HFFc6 (cell line): Measurements from ENCODE around the gene METTL8. TPM values are rescaled to one million over a fixed set of nuclear protein-coding genes. Genes with fewer than 3 reads are reported as not detected.
A peak's percentile ranks its signal among the peaks of the same experiment; 100 is the strongest.

ENCODE experiments used
- DNase-seq: peaks from one replicate; pipeline ENCODE4 v3.0.0-alpha.2; 2018
- H3K27ac Mint-ChIP-seq: 2 replicates; pipeline ENCODE4 v1.8.0; 2020; ENCODE audit warnings: mild to moderate bottlenecking, mixed read lengths
- H3K27me3 Mint-ChIP-seq: 2 replicates; pipeline ENCODE4 v1.8.0; 2021; ENCODE audit warnings: mild to moderate bottlenecking, moderate library complexity, mixed read lengths; ENCODE audit not compliant: insufficient read depth
- H3K36me3 Mint-ChIP-seq: 2 replicates; pipeline ENCODE4 v1.8.0; 2021; ENCODE audit warnings: low read depth, mixed read lengths
- H3K4me1 Mint-ChIP-seq: 2 replicates; pipeline ENCODE4 v1.8.0; 2020; ENCODE audit warnings: low read depth, mixed read lengths
- H3K4me3 Mint-ChIP-seq: 2 replicates; pipeline ENCODE4 v1.8.0; 2020; ENCODE audit warnings: mild to moderate bottlenecking, moderate library complexity, mixed read lengths
- H3K9me3 Mint-ChIP-seq: 2 replicates; pipeline ENCODE4 v1.8.0; 2020; ENCODE audit warnings: mild to moderate bottlenecking, mixed read lengths
- total RNA-seq, 6 experiments: library from RNA; stranded (reverse); fragmentation: NEBNext Ultra II Directional; extraction: Animal tissue kit (Norgen Biotek cat#: 25700); gene quantifications; 2 replicates in 1 of 6; 3 replicates in 5 of 6; pipeline ENCODE4 v1.2.3, GENCODE V29; 2021
- TF ChIP-seq, protein P1 (sequence below): fragments of 200-600 bp; sonication (generic); IDR thresholded peaks from 2 replicates; pipeline ENCODE4 v1.5.0; 2021; ENCODE audit warnings: antibody characterized with exemption, mild to moderate bottlenecking

METTL8 gene
- total RNA-seq, 6 experiments from 2014 or later = 17.7 to 26.2 (median 22.3) TPM

- H3K9me3 Mint-ChIP-seq = peaks cover 7% of the 10 kb centered on the region
- no peak for DNase-seq
- H3K4me3 Mint-ChIP-seq = no peak overlapping the region
- no peaks in the 10 kb centered on the region for H3K27me3 Mint-ChIP-seq
- peaks cover 7% of the 10 kb centered on the region for H3K4me1 Mint-ChIP-seq
- TF ChIP-seq, protein P1, sequence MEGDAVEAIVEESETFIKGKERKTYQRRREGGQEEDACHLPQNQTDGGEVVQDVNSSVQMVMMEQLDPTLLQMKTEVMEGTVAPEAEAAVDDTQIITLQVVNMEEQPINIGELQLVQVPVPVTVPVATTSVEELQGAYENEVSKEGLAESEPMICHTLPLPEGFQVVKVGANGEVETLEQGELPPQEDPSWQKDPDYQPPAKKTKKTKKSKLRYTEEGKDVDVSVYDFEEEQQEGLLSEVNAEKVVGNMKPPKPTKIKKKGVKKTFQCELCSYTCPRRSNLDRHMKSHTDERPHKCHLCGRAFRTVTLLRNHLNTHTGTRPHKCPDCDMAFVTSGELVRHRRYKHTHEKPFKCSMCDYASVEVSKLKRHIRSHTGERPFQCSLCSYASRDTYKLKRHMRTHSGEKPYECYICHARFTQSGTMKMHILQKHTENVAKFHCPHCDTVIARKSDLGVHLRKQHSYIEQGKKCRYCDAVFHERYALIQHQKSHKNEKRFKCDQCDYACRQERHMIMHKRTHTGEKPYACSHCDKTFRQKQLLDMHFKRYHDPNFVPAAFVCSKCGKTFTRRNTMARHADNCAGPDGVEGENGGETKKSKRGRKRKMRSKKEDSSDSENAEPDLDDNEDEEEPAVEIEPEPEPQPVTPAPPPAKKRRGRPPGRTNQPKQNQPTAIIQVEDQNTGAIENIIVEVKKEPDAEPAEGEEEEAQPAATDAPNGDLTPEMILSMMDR = no peak
- H3K27ac Mint-ChIP-seq = no peak overlapping the region
- peaks cover 34% of the 10 kb centered on the region for H3K36me3 Mint-ChIP-seq
Observed at GRCh38 chr2:171452773-171453172, 19.0 kb upstream of the METTL8 start.

DNA sequence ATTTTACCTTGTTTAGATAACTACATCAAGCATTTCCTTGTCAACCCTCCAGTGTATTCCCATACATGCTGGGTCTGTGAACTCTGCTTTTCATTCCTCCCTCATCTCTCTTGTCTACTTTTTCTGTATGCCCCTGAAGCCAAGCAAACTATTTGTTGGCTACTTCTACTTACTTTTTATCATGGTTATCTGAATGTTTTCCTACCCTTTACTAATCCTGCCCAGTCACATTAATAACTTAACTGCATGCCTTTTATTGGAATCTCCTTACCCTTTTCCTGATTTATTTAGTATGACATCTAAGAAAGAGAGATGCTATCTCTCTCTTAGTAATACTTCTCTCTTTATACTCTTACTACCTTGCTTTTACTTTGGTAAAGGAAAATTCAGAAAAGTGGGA is 17.3 kb upstream of the METTL8 start:
- TF ChIP-seq, protein P1 = no peak
- no peak for DNase-seq
- peaks cover 7% of the 10 kb centered on the region for H3K9me3 Mint-ChIP-seq
- H3K27me3 Mint-ChIP-seq = no peaks in the 10 kb centered on the region
- peaks cover 23% of the 10 kb centered on the region for H3K36me3 Mint-ChIP-seq
- peaks cover 7% of the 10 kb centered on the region for H3K4me1 Mint-ChIP-seq
- H3K27ac Mint-ChIP-seq = peak overlapping the region; percentile 6; the same call in 1 of the 2 replicates
- no peak overlapping the region for H3K4me3 Mint-ChIP-seq

- H3K4me3 Mint-ChIP-seq = no peak overlapping the region
- TF ChIP-seq, protein P1 = peak; percentile 33; the same call in 1 of the 2 replicates
- H3K36me3 Mint-ChIP-seq = peaks cover 11% of the 10 kb centered on the region; the same call in 1 of the 2 replicates
- no peaks in the 10 kb centered on the region for H3K9me3 Mint-ChIP-seq
- no peaks in the 10 kb centered on the region for H3K27me3 Mint-ChIP-seq
- no peak for DNase-seq
- H3K27ac Mint-ChIP-seq = no peak overlapping the region
- peaks cover 7% of the 10 kb centered on the region for H3K4me1 Mint-ChIP-seq
Observed at GRCh38 chr2:171447675-171448074, 13.9 kb upstream of the METTL8 start.

DNA sequence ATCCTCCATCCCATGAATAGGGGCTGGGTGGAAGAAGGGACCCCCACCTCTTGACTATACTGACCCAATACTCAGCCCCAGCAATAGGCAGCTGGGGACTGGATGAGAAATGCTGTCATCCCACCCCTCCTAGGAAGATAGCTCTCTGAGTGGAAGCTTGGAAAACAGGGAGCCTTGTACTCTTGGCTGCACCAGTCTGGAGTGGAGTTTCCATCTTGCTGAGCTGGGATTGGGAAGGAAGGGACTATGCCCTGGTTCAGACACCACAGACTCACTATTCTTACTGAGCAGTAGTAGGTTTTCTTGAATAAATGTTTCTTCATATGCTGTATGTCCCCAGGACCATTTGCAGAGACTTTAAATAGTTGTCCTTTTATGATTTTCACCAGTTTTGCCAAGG is 7.7 kb upstream of the METTL8 start:
- no peak overlapping the region for H3K27ac Mint-ChIP-seq
- peaks cover 43% of the 10 kb centered on the region for H3K36me3 Mint-ChIP-seq
- peaks cover 16% of the 10 kb centered on the region for H3K9me3 Mint-ChIP-seq

GRCh38 chr2:171436307-171436706 is 2.5 kb upstream of the METTL8 start:
- no peak overlapping the region; the same call in 1 of the 2 replicates for H3K4me3 Mint-ChIP-seq
- H3K27ac Mint-ChIP-seq = no peak overlapping the region
- H3K4me1 Mint-ChIP-seq = peaks cover 33% of the 10 kb centered on the region

More for the DNA sequence above, 7.7 kb upstream of the METTL8 start:
- TF ChIP-seq, protein P1 = no peak
- Mint-ChIP-seq H3K27me3 (no peaks in the 10 kb centered on the region), H3K4me1 (peaks cover 4% of the 10 kb centered on the region; the same call in 1 of the 2 replicates), H3K4me3 (no peak overlapping the region)
- no peak for DNase-seq

More at GRCh38 chr2:171436307-171436706, 2.5 kb upstream of the METTL8 start:
- H3K27me3 Mint-ChIP-seq = no peaks in the 10 kb centered on the region
- DNase-seq = peak; percentile 92
- TF ChIP-seq, protein P1 = no peak
- H3K36me3 Mint-ChIP-seq = peaks cover 63% of the 10 kb centered on the region
- peaks cover 34% of the 10 kb centered on the region for H3K9me3 Mint-ChIP-seq
